Esophagus squamous epithelium (tissue), 4 donors: ENCODE data around the gene RHOU.

Experiments
- CTCF ChIP-seq, 6 experiments: fragments of 450-650 bp in 4 of 6; fragments of 200-600 bp in 2 of 6; sonication (generic) in 2 of 6; IDR thresholded peaks; one replicate each; pipeline ENCODE4 v1.5.1; 2016 to 2019; ENCODE audit warnings: antibody characterized with exemption in 6 of 6, mild to moderate bottlenecking in 4 of 6, moderate library complexity in 4 of 6
- POLR2A ChIP-seq, 4 donors: fragments of 450-650 bp; IDR thresholded peaks; one replicate each; pipeline ENCODE4 v1.6.1; 2017; ENCODE audit warnings: antibody characterized with exemption in 4 of 4, mild to moderate bottlenecking in 4 of 4, moderate library complexity in 3 of 4

GRCh38 chr1:228754646-228755268, 19.5 kb downstream of the RHOU start:
- no peak for TF ChIP-seq CTCF (IDR thresholded peaks at IDR 0.05)
- TF ChIP-seq POLR2A (IDR thresholded peaks at IDR 0.05), result no peak
